Measurements from ENCODE around the gene JPH3.

Gene JPH3

GRCh38 chr16:87587636-87588035 lies 14.7 kb upstream of the JPH3 start:
- Histone ChIP-seq H3K27me3 (ENCODE audit: insufficient read depth, low read length) (peaks cover 7% of the 10 kb centered on the region; the same call in 1 of the 2 replicates), H3K27ac (ENCODE audit: low read length) (no peak overlapping the region), H3K36me3 (ENCODE audit: insufficient read depth, low read depth, low read length) (no peaks in the 10 kb centered on the region), H3K4me1 (ENCODE audit: insufficient read depth, low read length) (peaks cover 7% of the 10 kb centered on the region; the same call in 1 of the 2 replicates), H3K4me3 (ENCODE audit: low read length) (no peak overlapping the region), H3K9ac (ENCODE audit: low read depth, low read length) (no peak overlapping the region), H3K9me3 (ENCODE audit: insufficient read depth, low read depth, low read length) (no peaks in the 10 kb centered on the region)

- Histone ChIP-seq H3K9me3 (ENCODE audit: insufficient read depth, low read depth, low read length) (no peaks in the 10 kb centered on the region), H3K9ac (ENCODE audit: low read depth, low read length) (no peak overlapping the region), H3K27me3 (ENCODE audit: insufficient read depth, low read length) (peaks cover 10% of the 10 kb centered on the region; the same call in 1 of the 2 replicates), H3K4me1 (ENCODE audit: insufficient read depth, low read length) (no peaks in the 10 kb centered on the region), H3K4me3 (ENCODE audit: low read length) (no peak overlapping the region), H3K27ac (ENCODE audit: low read length) (no peak overlapping the region), H3K36me3 (ENCODE audit: insufficient read depth, low read depth, low read length) (no peaks in the 10 kb centered on the region)
Measured at GRCh38 chr16:87592018-87592712, 10.1 kb upstream of the JPH3 start.

GRCh38 chr16:87593710-87594258 lies 8.5 kb upstream of the JPH3 start:
- Histone ChIP-seq H3K27ac (ENCODE audit: low read length) (no peak overlapping the region), H3K27me3 (ENCODE audit: insufficient read depth, low read length) (peaks cover 18% of the 10 kb centered on the region), H3K4me1 (ENCODE audit: insufficient read depth, low read length) (no peaks in the 10 kb centered on the region), H3K36me3 (ENCODE audit: insufficient read depth, low read depth, low read length) (no peaks in the 10 kb centered on the region), H3K9me3 (ENCODE audit: insufficient read depth, low read depth, low read length) (no peaks in the 10 kb centered on the region), H3K4me3 (ENCODE audit: low read length) (no peak overlapping the region), H3K9ac (ENCODE audit: low read depth, low read length) (no peak overlapping the region)

GRCh38 chr16:87595712-87596111 lies 6.6 kb upstream of the JPH3 start:
- H3K9me3 ChIP-seq (ENCODE audit: insufficient read depth, low read depth, low read length): no peaks in the 10 kb centered on the region
- no peak overlapping the region for H3K27ac ChIP-seq (ENCODE audit: low read length)
- no peaks in the 10 kb centered on the region for H3K4me1 ChIP-seq (ENCODE audit: insufficient read depth, low read length)
- H3K27me3 ChIP-seq (ENCODE audit: insufficient read depth, low read length): peaks cover 29% of the 10 kb centered on the region
- H3K4me3 ChIP-seq (ENCODE audit: low read length): no peak overlapping the region
- no peaks in the 10 kb centered on the region for H3K36me3 ChIP-seq (ENCODE audit: insufficient read depth, low read depth, low read length)
- no peak overlapping the region for H3K9ac ChIP-seq (ENCODE audit: low read depth, low read length)

DNA sequence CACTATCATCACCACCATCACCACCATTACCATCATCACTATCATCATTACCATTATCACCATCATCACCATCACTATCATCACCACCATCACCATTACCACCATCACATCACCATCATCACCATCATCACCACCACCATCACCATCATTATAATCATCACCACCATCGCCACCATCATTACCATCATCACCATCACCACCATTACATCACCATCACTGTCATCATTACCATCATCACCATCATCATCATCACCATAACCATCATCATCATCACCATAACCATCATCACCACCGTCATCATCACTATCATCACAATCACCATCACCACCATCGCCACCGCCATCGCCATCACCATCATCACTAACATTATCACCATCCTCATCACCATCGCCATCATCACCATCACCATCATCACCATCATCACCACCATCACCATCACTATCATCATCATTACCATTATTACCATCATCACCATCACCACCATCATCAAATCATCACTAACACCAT lies 4.9 kb upstream of the JPH3 start:
- Histone ChIP-seq H3K9ac (ENCODE audit: low read depth, low read length) (no peak overlapping the region), H3K27ac (ENCODE audit: low read length) (no peak overlapping the region), H3K9me3 (ENCODE audit: insufficient read depth, low read depth, low read length) (no peaks in the 10 kb centered on the region), H3K4me3 (ENCODE audit: low read length) (no peak overlapping the region), H3K36me3 (ENCODE audit: insufficient read depth, low read depth, low read length) (no peaks in the 10 kb centered on the region), H3K27me3 (ENCODE audit: insufficient read depth, low read length) (peaks cover 40% of the 10 kb centered on the region), H3K4me1 (ENCODE audit: insufficient read depth, low read length) (no peaks in the 10 kb centered on the region)

- H3K4me3 ChIP-seq (ENCODE audit: low read length): no peak overlapping the region
- no peaks in the 10 kb centered on the region for H3K9me3 ChIP-seq (ENCODE audit: insufficient read depth, low read depth, low read length)
- no peak overlapping the region for H3K9ac ChIP-seq (ENCODE audit: low read depth, low read length)
- no peak overlapping the region for H3K27ac ChIP-seq (ENCODE audit: low read length)
- peaks cover 47% of the 10 kb centered on the region for H3K27me3 ChIP-seq (ENCODE audit: insufficient read depth, low read length)
- no peaks in the 10 kb centered on the region for H3K4me1 ChIP-seq (ENCODE audit: insufficient read depth, low read length)
- no peaks in the 10 kb centered on the region for H3K36me3 ChIP-seq (ENCODE audit: insufficient read depth, low read depth, low read length)
Measured at GRCh38 chr16:87598431-87598830, 3.9 kb upstream of the JPH3 start.

GRCh38 chr16:87600246-87600645 lies 2.1 kb upstream of the JPH3 start:
- Histone ChIP-seq H3K27me3 (ENCODE audit: insufficient read depth, low read length) (peaks cover 65% of the 10 kb centered on the region), H3K36me3 (ENCODE audit: insufficient read depth, low read depth, low read length) (no peaks in the 10 kb centered on the region)

GRCh38 chr16:87601401-87601981 lies 817 bp upstream of the JPH3 start:
- H3K27me3 ChIP-seq (ENCODE audit: insufficient read depth, low read length): peaks cover 66% of the 10 kb centered on the region
- H3K4me3 ChIP-seq (ENCODE audit: low read length): peak overlapping the region; percentile 91
- H3K9ac ChIP-seq (ENCODE audit: low read depth, low read length): peak overlapping the region; percentile 88; the same call in 1 of the 2 replicates
- no peaks in the 10 kb centered on the region for H3K9me3 ChIP-seq (ENCODE audit: insufficient read depth, low read depth, low read length)
- no peaks in the 10 kb centered on the region for H3K36me3 ChIP-seq (ENCODE audit: insufficient read depth, low read depth, low read length)
- peak overlapping the region; percentile 67 for H3K27ac ChIP-seq (ENCODE audit: low read length)
- H3K4me1 ChIP-seq (ENCODE audit: insufficient read depth, low read length): peaks cover 3% of the 10 kb centered on the region; the same call in 1 of the 2 replicates

More at GRCh38 chr16:87600246-87600645, 2.1 kb upstream of the JPH3 start:
- Histone ChIP-seq H3K4me3 (ENCODE audit: low read length) (no peak overlapping the region), H3K4me1 (ENCODE audit: insufficient read depth, low read length) (peaks cover 3% of the 10 kb centered on the region; the same call in 1 of the 2 replicates), H3K9me3 (ENCODE audit: insufficient read depth, low read depth, low read length) (no peaks in the 10 kb centered on the region), H3K9ac (ENCODE audit: low read depth, low read length) (no peak overlapping the region), H3K27ac (ENCODE audit: low read length) (no peak overlapping the region)

- peak overlapping the region; percentile 92 for H3K4me3 ChIP-seq (ENCODE audit: low read length)
- H3K4me1 ChIP-seq (ENCODE audit: insufficient read depth, low read length): peaks cover 3% of the 10 kb centered on the region; the same call in 1 of the 2 replicates
- H3K27me3 ChIP-seq (ENCODE audit: insufficient read depth, low read length): peaks cover 65% of the 10 kb centered on the region
- no peaks in the 10 kb centered on the region for H3K9me3 ChIP-seq (ENCODE audit: insufficient read depth, low read depth, low read length)
- peak overlapping the region; percentile 71 for H3K9ac ChIP-seq (ENCODE audit: low read depth, low read length)
- H3K27ac ChIP-seq (ENCODE audit: low read length): no peak overlapping the region
- no peaks in the 10 kb centered on the region for H3K36me3 ChIP-seq (ENCODE audit: insufficient read depth, low read depth, low read length)
Measured at GRCh38 chr16:87602821-87603683, 744 bp downstream of the JPH3 start.

DNA sequence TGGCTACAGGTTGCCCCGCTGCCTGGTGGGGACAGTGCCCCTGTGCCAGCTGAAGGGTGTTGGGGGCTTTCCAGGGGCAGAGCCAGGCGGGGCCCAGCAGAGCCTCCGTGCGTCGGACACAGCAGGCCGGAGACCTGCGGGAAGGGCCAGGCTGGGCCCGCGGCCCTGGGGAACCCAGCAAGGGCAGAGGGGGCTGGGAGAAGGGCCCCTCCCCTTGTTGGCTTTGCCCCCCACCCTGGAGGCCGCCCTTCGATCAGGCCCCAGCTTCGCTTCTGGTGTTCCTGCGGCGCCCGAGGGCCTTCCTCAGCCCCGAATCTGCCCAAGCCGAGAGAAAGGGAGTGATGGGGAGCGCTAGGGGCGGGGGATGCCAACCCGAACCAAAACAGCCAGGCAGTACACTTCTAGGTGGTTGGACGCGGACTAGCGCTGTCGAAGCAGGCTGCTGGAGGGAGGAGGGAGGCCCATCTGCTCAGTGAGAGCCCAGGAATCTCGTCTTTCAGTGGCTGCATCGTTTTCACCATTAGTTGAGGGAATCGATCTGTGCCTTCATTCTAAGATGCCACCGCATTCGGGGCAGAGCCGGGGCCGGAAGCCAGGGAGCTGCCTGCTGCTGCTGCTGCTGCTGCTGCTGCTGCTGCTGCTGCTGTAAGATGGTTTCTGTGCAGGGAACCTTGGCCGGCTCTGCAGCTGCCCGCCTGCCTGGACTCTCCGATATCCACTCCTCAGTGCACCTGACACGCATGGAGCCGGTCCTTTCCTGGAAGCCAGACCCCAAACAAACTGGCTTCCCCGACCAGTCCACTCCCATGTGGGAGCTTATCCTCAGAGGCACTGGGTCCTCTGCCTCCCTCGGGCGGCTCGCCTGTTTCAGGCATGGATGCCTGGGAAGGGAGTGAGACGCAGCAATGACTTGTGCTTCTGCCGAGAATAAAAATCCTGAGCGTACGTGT lies 1.7 kb downstream of the JPH3 start:
- H3K9ac ChIP-seq (ENCODE audit: low read depth, low read length): peak overlapping the region; percentile 71; the same call in 1 of the 2 replicates
- peak overlapping the region; percentile 92 for H3K4me3 ChIP-seq (ENCODE audit: low read length)
- H3K27me3 ChIP-seq (ENCODE audit: insufficient read depth, low read length): peaks cover 57% of the 10 kb centered on the region
- H3K9me3 ChIP-seq (ENCODE audit: insufficient read depth, low read depth, low read length): no peaks in the 10 kb centered on the region
- H3K36me3 ChIP-seq (ENCODE audit: insufficient read depth, low read depth, low read length): no peaks in the 10 kb centered on the region
- peaks cover 3% of the 10 kb centered on the region; the same call in 1 of the 2 replicates for H3K4me1 ChIP-seq (ENCODE audit: insufficient read depth, low read length)
- H3K27ac ChIP-seq (ENCODE audit: low read length): no peak overlapping the region

Data from iPS-20b (cell line).